ENCODE measurements around the gene BBX.
"Not testable (repeated sequence)": the region's sequence is repeated elsewhere in the genome, so short reads cannot be mapped to it uniquely, and the experiment has no call there.

BBX gene

GRCh38 chr3:107543666-107544065 is 20.9 kb downstream of the BBX start:
- peak; percentile 37 to 39 for DNase-seq

DNA sequence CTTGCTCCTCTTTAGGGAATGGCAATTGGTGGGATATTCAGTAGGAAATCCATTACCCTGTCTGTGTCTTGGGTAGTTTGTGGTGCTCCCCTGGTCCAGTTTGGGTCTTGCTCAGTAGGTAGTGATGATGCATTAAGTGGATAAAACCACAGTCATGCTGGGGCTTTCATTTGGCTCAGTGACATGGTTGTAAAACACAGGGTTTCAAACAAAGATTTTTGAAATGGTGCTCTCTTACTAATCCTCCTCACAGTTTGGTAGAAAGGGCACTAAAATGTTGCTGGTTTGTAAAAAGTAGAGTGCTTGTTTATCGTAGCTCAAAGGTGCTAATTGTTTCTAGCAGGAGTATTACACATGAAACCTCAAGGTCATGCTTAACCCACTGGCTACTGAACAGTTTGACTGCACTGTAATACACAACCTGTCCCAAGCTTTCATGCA is 22.9 kb downstream of the BBX start:
- no peak for DNase-seq

DNA sequence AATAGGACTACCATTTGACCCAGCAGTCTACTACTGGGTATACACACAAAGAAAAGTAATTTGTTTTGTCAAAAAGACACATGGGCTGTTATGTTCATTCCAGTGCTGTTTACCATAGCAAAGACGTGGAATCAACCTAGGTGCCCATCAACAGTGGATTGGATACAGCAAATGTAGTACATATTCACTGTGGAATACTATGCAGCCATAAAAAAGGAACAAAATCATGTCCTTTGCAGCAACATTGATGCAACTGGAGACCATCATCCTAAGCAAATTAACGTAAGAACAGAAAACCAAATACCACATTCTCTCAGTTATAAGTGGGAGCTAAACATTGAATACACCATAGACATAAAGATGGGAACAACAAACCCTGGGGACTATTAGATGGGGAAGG is 25.8 kb downstream of the BBX start:
- no peak for DNase-seq

- no peak for DNase-seq
These were observed 32.6 kb downstream of the BBX start for GRCh38 chr3:107555359-107555758.

DNA sequence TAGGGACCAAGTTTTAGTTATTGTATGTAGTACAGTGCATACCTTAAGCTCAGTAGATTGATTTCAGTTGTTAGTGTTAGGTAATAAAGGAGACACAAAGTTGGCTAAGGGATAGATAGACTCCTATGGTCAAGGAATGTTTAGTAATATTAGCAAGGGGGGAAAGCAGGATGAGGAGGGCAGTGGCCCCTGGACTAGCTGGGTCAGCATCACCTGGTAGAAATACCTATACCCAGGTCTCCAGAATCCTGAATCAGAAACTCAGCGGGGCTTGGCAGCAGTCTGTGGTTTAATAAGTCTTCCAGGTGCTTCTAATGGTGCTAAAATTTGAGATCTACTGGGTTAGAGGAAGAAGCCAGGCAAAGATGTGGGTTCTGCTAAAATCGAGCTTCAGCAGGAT is 35.0 kb downstream of the BBX start:
- DNase-seq = no peak

DNA sequence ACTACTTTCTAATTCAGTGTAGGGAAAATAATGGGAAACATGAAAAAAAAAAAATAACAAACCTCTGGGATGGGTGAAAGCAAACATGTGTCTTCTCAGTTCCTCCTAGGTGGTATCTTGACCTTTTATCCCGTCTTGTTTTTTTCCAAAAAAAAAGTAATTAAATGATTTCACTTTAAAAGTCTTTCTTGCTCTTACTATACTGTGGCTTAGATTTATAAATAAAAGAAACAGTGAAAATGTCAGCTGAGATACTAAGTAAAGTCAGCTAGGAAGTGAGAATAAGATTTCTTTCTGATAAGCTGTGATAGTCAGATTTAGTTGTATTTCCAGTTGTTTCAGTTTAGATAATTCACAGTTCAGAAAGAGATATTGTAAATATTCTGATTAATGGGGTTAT is 37.4 kb downstream of the BBX start:
- DNase-seq = no peak

DNA sequence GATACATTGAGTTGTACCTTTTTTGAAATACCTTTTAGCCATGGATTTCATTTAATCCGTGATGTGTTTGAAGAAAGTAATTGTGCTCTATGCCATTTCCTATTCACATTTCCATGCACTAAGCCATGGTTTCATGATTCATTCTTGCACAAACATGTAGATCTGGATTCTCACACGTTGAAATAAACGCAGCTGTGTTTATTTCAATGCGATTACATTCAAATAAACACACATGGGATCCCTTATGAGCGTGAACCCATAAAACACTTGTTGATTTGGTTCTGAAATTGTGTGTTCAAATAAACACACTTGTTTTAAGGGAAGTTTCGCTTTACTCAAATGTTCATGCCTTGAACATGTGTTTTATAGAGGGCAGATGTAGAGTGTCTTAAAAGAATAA is 39.2 kb downstream of the BBX start:
- DNase-seq = no peak

GRCh38 chr3:107562969-107563529 is 40.3 kb downstream of the BBX start:
- no peak for DNase-seq

DNA sequence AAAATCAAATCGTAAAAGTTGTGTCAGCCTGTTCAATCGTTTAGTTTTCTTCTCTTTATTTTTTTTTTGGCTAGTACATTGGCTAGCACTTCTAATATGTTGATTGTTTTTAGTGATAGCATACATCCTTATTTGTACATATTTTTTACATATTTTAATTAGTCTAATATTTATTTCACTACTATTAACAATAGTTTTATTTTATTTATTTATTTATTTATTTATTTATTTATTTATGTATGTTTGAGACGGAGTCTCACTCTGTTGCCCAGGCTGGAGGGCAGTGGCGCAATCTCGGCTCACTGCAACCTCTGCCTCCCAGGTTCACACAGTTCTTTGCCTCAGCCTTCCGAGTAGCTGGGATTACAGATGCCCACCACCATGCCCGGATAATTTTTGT is 42.5 kb downstream of the BBX start:
- not testable (repeated sequence) for DNase-seq

DNA sequence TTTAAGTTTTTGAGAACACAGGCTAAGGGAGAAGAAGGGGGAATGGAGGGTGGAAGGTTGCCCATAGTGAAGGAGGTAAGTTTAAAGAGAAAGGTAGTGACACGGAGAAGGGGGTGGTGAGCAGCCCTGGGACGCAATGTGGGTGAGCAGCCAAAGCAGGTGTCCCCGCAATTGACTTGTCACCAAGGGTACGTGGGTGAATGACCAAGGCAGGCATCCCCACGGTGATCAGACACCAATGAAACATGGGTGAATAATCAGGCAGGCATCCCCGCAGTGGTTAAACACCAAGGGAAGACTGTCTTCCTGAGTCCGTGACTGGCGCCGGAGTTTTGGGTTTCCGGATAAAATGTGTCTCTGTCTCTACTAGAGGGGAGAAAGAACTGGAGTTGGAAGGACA is 48.3 kb downstream of the BBX start:
- not testable (repeated sequence) for DNase-seq

GRCh38 chr3:107571492-107571891 is 48.7 kb downstream of the BBX start:
- DNase-seq = not testable (repeated sequence)

- DNase-seq = peak; percentile 69
These were observed 51.9 kb downstream of the BBX start for GRCh38 chr3:107574650-107575049.

DNA sequence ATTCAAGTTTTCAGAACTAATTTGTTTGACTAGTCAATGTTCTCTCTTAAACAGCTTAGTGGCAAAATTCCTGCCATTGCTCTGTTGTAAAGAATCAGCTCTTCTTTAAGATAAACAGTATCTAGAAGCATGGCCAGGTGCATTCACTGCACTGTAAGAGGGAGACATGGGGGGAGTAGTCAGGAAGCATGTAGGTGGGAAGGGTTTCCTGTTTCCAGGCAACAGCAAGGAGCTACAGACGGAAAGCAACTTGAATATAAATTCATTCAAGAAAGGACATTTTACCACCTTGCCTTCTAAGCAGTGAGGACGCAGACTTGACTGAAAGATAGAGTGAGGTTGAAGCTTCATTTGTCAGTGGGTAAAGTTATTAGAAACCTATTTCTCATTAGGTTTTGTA is 55.3 kb downstream of the BBX start:
- no peak for DNase-seq

DNA sequence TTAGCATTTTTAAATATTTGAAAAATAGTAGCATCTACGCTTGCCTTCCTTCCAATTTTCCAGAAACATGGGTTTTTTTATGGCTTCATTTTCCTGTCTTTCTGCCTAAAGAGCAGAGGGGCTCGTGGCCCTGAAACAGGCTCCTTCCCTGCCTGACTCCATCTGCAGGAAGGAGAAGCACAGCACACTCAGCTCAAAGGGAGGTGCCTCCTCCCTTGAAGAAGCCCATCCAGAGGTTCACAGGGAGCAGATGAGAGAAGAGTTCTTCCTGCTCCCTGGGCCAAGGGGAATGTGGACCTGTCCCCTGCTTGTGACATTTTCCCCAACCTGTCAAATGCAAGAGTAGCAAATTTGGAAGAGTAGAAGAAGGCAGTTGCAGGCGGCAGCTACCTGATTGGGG is 55.8 kb downstream of the BBX start:
- no peak for DNase-seq

DNA sequence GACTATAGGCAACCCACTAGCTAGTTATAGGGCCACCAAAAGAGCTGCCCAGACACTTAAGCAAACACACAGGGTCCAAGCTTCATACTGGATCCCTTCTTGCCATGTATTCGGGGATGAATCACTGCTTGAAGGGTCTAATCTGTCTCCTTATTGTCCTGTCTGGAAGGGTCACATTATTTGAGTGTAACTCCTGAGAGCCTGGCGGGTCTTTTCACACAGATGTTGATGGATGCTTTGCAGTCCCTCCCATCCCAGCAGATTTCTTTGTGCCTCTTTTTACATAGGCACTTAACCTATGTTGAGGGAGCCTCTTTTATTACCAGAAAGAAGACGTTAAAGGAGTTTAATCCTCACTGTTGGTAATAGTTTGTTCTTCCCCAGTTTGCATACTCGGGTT is 56.6 kb downstream of the BBX start:
- DNase-seq = no peak

DNA sequence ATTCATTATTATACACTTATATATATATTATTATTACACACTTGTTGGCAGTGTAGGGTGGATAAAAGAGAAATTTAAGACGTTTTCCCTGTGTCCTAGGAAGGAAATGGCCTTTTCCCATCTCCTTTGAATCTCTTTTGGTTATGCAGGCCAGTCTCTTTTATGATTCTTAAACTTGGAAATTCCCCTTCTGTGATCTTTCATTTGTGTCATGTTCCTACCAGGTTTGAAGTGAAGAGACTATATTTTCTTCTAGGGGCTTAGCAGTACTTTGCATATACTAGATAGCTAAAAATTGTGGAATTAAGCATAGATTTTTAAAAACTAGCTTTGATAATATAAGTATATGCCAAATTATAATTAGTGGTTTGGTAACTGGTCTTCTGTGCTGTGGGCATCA is 58.5 kb downstream of the BBX start:
- no peak for DNase-seq

GRCh38 chr3:107588217-107588616 is 65.5 kb downstream of the BBX start:
- DNase-seq = no peak

DNA sequence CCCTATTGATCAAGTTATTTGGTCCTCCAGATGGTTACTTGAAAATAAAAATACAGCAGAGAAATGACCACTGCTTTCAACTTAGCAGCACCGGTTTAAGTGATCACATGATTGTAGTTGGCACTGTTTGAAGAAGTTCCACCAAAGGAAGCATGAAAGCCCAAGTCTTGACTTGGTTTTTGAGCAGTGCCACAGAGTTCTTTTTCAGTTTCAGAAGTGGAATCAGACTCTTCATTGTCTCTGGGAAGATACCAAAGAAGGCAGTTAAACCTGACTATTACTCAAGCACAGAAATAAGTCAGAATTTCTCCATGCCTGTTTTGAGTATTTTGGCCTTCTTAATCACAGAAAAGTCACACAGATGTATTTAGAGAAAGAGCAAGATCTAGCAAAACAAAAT is 66.7 kb downstream of the BBX start:
- no peak for DNase-seq

- no peak for DNase-seq
These were observed 68.0 kb downstream of the BBX start for GRCh38 chr3:107590786-107591185.

- no peak for DNase-seq
These were observed 69.3 kb downstream of the BBX start for GRCh38 chr3:107592073-107592472.

GRCh38 chr3:107594870-107595269 is 72.1 kb downstream of the BBX start:
- DNase-seq = no peak

GRCh38 chr3:107596639-107597038 is 73.9 kb downstream of the BBX start:
- DNase-seq = no peak

GRCh38 chr3:107598926-107599771 is 76.4 kb downstream of the BBX start:
- DNase-seq = peak; percentile 81 to 88

DNA sequence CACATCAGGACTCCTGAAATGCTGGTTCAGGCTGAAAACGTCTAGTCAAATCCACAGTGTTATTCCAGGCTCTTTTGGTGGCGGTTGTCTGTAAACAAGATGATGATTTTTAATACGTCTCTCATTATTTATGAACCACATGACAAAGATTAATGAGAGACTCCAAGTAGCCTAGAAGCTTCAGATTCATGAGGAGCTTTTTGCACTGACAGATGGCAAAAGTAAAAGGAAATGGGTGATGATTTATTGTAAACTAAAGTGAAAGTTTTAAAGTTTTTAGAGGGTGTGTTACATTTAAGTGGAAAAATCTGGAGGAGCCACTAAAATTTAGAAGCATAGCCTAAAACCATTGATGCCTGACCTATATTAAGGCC is 77.0 kb downstream of the BBX start:
- no peak for DNase-seq

DNA sequence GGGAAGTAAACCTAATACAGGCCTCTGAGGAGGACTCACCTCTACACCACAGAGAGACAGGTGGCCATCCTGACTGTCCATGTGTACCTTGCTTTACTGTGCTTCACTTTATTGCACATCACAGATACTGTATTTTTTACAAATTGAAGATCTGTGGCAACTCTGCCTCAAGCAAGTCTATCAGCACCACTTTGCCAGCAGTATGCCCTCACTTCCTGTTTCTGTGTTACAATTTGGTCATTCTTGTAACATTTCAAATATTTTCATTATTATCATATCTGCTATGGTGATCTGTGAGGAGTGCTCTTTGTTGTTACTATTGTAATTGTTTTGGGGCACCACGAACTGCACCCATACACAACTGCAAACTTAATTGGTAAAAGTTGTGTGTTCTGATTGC is 78.0 kb downstream of the BBX start:
- DNase-seq = peak; percentile 74 to 86
